Measurements from ENCODE around the gene BTBD9.

DNA sequence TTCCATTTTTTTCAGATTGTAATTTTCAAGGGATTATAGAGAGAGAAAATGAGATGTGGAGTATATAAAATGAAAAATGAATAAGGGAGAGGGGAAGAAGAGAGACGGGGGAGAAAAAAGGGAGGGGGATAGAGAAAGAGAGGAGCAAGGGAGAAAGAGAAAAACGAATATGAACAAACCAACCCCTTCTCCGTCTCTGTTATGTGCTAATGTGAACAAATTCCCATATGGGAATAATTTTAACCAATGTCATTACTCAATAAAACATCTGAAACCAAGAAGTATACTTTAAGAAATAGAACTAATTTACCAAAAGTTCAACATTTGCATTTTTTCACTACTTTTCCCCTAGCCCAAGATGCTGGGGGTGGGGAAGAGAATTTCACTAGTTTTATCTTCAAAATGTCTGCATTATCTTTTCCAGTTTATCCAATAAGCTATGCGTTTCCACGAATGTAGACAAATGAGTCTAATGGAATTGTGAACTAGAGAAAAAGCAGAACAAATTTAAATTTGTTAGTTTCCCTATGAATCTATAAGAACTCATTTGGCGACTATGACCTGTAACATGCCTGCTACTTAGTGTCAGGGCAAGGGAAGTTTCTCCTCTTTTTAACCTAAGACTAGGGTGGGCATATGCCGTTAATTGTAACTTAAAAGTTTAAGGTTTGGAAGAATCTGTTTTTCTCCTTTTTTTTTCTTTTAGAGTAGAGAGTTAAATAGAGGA lies 286.3 kb downstream of the BTBD9 start:
- TF ChIP-seq FOXM1 (IDR thresholded peaks at IDR 0.05; ENCODE audit: low read depth) (no peak), FOXM1 (CRISPR knock-in tag; IDR thresholded peaks at IDR 0.05; ENCODE audit: low read depth) (no peak), ZSCAN29 (IDR thresholded peaks at IDR 0.05) (no peak), STAG1 (CRISPR knock-in tag; IDR thresholded peaks at IDR 0.05; ENCODE audit: borderline replicate concordance) (no peak), SIN3A (IDR thresholded peaks at IDR 0.05; ENCODE audit: borderline replicate concordance in 2 of 2, control insufficient read depth in 1 of 2, low read depth in 2 of 2, low read length in 2 of 2) (no peak)
- TF ChIP-seq, protein P1, sequence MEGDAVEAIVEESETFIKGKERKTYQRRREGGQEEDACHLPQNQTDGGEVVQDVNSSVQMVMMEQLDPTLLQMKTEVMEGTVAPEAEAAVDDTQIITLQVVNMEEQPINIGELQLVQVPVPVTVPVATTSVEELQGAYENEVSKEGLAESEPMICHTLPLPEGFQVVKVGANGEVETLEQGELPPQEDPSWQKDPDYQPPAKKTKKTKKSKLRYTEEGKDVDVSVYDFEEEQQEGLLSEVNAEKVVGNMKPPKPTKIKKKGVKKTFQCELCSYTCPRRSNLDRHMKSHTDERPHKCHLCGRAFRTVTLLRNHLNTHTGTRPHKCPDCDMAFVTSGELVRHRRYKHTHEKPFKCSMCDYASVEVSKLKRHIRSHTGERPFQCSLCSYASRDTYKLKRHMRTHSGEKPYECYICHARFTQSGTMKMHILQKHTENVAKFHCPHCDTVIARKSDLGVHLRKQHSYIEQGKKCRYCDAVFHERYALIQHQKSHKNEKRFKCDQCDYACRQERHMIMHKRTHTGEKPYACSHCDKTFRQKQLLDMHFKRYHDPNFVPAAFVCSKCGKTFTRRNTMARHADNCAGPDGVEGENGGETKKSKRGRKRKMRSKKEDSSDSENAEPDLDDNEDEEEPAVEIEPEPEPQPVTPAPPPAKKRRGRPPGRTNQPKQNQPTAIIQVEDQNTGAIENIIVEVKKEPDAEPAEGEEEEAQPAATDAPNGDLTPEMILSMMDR (IDR thresholded peaks at IDR 0.05 in 2 of 3, conservative IDR thresholded peaks at IDR 0.05 in 1 of 3; ENCODE audit: insufficient read depth in 2 of 3, low read depth in 1 of 3, low read length in 3 of 3): no peak
- TF ChIP-seq, protein P2, sequence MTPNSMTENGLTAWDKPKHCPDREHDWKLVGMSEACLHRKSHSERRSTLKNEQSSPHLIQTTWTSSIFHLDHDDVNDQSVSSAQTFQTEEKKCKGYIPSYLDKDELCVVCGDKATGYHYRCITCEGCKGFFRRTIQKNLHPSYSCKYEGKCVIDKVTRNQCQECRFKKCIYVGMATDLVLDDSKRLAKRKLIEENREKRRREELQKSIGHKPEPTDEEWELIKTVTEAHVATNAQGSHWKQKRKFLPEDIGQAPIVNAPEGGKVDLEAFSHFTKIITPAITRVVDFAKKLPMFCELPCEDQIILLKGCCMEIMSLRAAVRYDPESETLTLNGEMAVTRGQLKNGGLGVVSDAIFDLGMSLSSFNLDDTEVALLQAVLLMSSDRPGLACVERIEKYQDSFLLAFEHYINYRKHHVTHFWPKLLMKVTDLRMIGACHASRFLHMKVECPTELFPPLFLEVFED (CRISPR knock-in tag; conservative IDR thresholded peaks at IDR 0.05): no peak
